GM21825 (cell line): ENCODE results near the gene MAEL.

Experiments used
- ATAC-seq: cut with Tn5 transposase; IDR thresholded peaks from one replicate; pipeline ENCODE4 v1.9.1; 2021; ENCODE audit warnings: mild to moderate bottlenecking, moderate library complexity; ENCODE audit not compliant: unreplicated experiment

Gene MAEL

DNA sequence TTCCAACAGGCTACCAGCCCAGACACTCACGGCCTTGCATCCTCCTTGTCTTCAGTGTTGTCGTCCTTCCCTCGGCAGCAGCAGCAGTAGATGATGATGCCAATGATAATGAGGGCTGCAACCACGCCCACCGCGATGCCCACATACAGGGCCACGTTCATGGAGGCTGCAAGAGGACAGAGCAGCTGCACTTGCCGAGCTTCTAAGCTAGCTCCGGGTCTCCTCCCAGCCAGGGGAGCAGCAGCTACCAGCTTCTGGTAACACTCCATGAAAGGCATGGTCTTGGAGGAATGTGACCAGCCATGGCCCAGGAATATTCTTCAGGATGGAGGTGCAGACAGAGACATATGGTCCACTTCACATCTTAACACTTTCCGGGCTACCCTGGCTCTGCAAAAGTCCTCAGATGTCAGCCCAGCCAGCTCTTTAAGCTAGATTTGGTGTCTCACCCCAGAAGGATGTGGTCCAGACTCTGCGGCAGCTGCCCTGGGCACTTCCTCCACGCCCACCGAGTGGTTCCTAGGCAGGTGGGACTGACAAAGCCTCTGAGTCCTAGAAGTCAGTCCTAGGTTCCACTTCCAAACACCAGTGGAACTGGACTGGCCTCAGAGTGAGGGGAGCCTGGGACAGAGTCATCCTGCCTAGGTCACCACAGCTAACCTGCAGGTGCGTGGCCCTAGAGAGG is 66.0 kb downstream of the MAEL start:
- no peak for ATAC-seq

DNA sequence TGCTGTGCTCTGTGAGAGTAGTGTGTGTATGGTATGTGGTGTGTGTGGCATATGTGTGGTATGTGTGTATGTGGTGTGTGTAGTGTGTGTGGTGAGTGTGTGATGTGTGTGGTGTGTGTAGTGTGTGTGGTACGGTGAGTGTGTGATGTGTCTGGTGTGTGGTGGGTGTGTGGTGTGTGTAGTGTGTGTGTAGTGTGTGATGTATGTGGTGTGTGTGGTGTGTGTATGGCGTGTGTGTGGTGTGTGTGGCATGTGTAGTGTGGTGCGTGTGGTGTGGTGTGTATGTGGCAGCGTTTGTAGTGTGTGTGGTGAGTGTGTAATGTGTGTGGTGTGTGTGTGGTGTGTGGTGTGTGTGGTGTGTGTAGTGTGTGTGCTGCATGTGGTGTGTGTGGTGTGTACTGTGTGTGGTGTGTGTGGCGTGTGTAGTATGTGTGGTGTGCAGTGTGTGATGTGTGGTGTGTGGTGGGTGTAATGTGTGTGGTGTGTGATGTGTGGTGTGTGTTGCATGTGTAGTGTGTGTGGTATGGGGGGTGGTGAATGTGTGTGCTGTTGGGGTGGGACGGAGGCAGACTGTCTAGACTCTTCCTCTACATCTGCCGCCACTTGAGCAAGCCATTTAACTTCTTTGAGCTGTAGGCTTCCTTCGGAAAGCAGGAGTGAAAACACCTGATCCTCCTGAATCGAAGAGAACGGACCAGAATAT is 67.6 kb downstream of the MAEL start:
- ATAC-seq, result no peak

DNA sequence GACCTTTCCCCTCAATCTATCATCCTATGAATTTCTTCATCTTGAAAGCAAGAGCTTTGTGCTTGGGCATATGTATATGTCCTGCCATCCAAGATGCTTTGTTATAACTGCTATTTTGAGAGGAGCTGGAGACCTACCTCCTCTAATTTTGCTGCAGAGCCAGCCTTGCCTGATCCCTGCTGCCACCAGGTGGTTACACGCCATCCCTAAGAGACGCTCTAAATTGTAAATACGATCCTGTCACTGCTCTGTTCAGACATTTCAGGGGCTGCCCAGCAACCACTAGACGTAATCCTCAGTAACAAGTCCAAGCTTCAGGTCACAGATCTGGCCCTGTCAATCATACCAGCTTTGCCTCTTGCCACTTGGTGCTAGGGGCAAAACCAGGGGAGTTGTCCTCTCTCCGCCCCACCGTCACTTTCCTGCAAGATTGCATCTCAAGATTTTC is 68.2 kb downstream of the MAEL start:
- ATAC-seq, result no peak

DNA sequence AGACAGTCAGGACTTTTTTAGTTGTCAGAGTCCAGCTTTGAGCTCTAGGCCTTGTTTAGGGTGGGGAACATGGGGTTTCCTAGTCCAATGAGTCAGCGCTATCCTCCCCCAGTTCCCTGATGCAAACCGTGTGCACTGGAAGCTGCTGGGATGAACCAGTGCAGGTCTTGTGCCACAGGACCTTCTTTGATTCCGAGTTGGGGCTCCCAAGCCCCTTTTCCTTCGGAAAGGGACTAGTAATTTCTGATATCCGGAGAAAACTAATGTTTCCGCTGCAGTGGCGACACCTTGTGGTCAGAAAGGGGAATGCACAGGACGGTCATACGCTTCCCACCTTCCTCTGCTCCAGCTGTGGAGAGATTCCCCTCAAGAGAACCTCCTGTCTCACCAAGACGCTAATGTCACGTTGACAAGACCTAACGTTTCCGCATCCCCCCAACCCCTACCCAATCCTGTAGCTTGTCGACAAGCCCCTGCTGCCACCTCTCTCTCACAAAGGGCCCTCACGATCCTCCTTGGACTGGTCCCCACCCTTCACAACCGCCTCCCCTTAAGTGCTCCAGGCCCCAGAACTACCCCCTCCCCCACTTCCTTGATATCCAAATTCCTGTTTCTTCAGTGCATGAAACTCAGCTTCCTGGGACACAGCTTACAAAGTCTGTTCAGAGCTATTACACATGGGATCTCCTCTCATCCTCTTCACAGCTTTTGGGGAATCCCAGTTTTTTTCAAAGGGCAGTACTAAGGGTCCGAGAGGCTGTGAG is 70.1 kb downstream of the MAEL start:
- no peak for ATAC-seq

DNA sequence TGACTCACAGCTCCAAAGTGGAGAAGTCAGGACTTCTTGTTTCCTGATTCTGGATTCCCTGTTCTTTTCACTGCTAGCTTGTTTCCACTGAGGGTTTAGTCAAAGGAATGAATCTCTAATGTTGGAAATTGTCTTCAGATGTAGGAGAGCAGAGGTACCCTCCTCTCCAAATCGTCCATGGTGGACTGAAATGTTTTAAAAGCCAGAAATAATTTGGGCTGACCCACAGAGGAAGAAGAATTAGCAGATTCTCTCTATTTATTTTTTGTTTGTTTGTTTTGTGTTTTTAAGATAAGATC is 70.7 kb downstream of the MAEL start:
- no peak for ATAC-seq

DNA sequence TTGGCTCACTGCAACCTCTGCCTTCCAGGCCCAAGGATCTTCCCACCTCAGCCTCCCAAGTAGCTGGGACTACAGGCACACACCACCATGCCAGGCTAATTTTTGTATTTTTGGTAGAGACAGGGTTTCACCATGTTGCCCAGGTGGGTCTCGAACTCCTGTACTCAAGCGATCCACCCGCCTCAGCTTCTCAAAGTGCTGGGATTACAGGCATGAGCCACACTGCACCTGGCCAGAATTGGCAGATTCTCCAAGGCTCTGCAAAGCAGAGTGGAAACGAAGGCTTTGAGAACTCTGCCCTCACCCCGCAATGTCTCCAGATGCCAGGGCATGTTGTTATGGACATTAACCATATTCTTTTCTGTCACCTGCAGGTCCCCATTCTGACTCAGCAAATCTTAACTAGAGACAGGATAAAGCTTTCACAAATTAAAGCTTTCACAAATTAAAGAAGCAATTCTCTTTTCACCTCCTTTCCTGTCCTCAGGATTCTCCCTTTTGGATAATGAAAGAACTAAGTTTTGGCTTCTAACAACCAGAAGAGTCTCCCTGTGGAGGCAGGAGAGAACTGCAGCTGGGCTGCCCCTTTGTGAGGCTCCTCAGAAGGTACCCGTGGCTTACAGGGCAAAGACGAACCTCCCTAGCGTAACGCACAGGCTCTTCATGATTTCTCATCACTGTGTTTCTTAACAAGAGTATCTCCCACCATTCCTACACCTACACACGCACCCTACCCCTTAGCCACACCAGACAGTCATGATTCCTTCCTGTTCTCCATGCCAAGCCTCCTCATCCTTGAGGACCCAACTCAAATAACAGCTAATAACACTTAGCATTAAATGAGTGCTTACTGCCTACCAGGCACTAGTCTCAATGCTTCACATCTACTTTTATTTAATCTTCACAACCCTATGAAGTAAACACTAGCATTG is 71.3 kb downstream of the MAEL start:
- ATAC-seq, result no peak

DNA sequence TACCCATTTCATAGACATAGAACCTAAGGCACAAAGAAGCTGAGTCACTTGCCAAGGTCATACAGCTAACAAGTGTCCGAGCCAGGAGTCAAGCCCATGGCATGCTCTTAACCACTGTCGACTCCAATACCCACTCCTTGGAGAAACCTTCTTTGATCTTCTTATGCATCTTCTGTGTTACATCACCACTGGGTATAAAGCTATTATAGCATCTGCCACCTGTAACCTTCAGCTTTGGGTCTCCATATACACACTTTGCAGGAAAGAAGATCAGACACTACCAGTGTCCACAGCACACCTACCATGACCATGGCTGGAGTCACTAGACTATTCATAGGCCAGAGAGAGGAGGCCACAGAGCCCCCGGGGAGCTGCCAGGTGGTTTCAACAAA is 72.0 kb downstream of the MAEL start:
- no peak for ATAC-seq

DNA sequence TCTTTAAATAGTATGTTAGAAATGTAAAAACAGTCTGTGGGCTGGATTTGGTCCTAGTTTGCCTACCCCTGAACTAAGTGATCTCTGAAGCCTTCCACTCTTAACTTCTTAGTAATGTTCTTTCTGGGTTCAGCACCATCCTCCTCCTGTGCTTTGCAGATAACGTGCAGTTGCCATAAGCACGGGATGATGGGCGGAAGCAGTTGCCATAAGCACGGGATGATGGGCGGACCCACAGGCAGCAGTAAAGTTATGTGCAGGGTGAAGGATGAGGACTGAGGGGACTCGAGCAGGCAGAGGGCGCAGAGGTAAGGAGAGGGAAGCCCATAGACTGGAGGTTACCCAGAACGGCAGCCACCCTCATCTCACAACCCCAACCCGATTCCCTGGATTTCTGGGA is 75.5 kb downstream of the MAEL start:
- no peak for ATAC-seq

DNA sequence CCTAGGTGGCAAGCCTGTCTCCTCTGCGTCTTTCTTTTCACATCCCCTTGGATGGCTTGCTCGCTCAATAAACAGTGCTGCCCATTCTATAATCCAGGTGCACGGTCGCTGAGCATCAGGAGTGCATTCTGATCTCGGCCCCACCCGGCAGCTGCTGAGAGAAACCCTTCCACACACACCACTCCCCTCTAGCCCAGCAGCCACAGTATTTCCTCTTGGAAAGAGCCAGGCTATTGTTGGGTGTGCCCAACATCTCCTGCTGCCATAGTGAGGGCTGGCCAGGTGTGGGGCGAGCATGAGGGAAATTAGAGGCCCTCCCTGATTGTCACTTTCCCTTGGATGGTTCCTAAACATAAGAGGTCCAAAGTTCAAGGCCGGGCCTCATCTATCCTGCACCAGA is 76.4 kb downstream of the MAEL start:
- no peak for ATAC-seq

DNA sequence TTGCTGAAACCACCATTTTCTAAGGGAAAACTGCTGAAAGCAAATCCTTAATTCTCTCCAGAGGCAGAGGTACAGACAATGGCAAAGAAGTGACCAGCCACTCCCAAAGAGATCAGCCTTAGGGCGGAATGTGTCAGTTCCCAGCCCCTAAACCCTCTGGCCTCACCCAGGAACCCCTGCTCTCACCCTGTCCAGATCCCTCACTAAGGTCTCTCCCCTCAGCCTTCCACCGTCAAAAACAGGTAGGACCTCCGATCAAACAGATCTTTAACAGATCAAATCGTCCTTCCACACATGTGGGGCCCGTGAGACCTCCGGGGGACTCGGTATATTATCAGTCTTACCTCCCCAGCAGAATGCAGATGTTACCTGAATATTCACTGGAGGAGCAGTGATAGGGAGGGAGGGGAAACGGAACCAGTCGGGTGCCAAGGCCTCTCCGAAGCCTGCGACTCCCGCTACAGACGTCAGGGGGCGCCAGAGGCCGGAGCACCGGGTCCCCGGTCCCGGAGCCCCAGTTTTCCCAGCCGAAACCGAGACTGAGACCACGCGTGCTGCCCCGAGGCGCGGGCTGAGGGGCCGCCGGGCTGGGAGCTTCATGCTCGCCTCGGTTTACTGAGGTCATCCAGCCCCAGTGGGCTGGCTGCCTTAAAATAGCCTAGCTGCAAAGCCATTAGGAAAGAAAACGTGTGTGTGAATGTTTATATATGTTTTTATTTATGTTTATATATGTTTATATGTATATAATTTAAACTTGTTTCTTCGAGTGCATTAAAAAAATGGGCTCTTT is 77.4 kb downstream of the MAEL start:
- ATAC-seq, result peak; percentile 72

DNA sequence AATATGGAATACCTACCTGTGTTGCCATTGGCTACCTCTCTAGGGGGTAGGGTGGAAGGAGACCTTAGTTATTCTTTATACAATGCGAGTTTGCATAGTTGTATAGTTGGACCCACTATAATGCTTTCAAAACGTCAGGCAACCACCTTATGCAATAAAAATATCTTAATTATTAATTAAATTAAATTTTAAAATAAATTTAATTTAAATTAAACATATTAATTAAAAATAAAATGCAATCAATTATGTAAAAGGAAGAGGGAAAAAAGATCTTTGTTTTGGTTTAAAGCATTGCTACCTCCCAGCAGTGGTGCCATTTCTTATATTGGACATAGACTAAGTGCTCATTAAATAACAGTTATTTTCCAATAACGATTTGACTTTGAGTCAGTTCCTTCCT is 78.8 kb downstream of the MAEL start:
- ATAC-seq, result no peak

DNA sequence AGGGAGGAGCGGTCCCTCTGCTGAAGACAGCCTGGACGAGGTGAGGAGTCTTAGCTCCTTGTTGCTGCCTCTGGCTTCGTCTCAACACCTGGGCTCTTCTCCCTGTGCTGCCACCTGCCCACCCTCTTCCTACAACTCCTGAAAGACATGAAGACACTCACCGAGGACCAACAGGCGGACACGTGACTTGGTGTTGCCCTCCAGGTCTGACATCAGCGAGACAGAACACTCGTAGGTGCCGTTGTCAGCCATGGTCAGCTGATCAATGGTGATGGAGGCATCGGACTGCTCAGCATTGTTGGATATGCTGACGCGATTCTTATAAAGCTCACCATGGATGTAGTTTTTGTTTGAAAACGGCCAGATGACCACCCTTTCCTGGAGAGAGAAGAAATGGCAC is 79.7 kb downstream of the MAEL start:
- ATAC-seq, result no peak

DNA sequence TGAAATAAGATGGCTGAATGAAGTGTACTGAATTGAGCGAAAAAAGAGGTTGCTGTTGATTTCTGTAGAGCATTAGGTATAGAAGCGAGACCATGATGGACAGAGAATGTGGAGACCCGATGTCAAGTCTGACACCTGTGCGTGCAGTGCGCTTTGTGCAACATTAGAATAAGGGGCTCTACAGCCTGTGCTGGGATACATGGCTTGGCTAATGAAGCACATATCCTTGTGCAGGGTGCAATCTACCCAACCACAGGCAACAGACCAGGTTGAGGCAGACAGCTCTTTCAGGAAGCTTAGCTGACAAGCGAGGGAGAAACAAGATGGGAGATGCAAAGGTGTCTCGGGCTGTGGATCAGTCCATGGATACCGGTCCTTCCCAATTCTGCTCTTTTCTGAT is 82.2 kb downstream of the MAEL start:
- ATAC-seq, result no peak
